Naive thymus-derived CD4-positive, alpha-beta T cell (primary cell): ENCODE data around the gene CDC42BPB. TPM values are rescaled to one million over a fixed set of nuclear protein-coding genes. Genes with fewer than 3 reads are reported as not detected.

Source experiments
- ATAC-seq: fragments of 150-1000 bp; cut with Tn5 transposase; 2 replicates; pipeline ENCODE4 v1.10.0; 2021; ENCODE audit warnings: mild to moderate bottlenecking, moderate library complexity
- CTCF ChIA-PET: fragments of 350-600 bp; sonication (Branson Sonifier 250); formaldehyde crosslinking; loops from one replicate; lab custom pipeline; 2021; ENCODE audit warnings: antibody characterized with exemption; lab: Charles Lee
- POLR2A ChIA-PET: fragments of 350-600 bp; sonication (Branson Sonifier 250); formaldehyde crosslinking; loops from one replicate; lab custom pipeline; 2021; ENCODE audit warnings: antibody characterized with exemption, inconsistent platforms; lab: Charles Lee
- DNase-seq, 9 donors: peaks; one replicate each; pipeline versions ENCODE4 v3.0.0 to v3.0.0-alpha.2; 2020 to 2022; ENCODE audit warnings: mixed read lengths in 1 of 9
- H3K27ac ChIP-seq: one replicate; pipeline ENCODE4 v1.7.0; 2013; ENCODE audit warnings: mild to moderate bottlenecking, low read depth, low read length, moderate library complexity
- H3K27me3 ChIP-seq, 2 donors: one replicate each; pipeline ENCODE4 v1.7.0; 2013; ENCODE audit warnings: low read length in 2 of 2, mild to moderate bottlenecking in 2 of 2, moderate library complexity in 2 of 2; ENCODE audit not compliant: control insufficient read depth in 2 of 2, insufficient read depth in 2 of 2
- H3K36me3 ChIP-seq, 3 experiments: 1 replicate in 2 of 3; 2 replicates in 1 of 3; pipeline ENCODE4 v1.7.0; 2013; ENCODE audit warnings: low read length in 3 of 3, mild to moderate bottlenecking in 3 of 3, moderate library complexity in 1 of 3; ENCODE audit not compliant: insufficient read depth in 3 of 3, control insufficient read depth in 2 of 3
- H3K4me1 ChIP-seq, 2 donors: one replicate each; pipeline ENCODE4 v1.7.0; 2013; ENCODE audit warnings: low read length in 2 of 2, mild to moderate bottlenecking in 2 of 2, moderate library complexity in 1 of 2; ENCODE audit not compliant: control insufficient read depth in 2 of 2, insufficient read depth in 2 of 2
- H3K4me3 ChIP-seq: 2 replicates; pipeline ENCODE4 v1.7.0; 2013; ENCODE audit warnings: mild to moderate bottlenecking, low read length
- H3K9me3 ChIP-seq, 3 experiments: 1 replicate in 2 of 3; 2 replicates in 1 of 3; pipeline ENCODE4 v1.7.0; 2013; ENCODE audit warnings: low read length in 3 of 3; ENCODE audit not compliant: control insufficient read depth in 2 of 3
- H3K27ac Mint-ChIP-seq, 9 donors: one replicate each; pipeline ENCODE4 v1.8.0; 2020 to 2022; ENCODE audit warnings: mixed read lengths in 9 of 9, mild to moderate bottlenecking in 8 of 9, moderate library complexity in 5 of 9, inconsistent platforms in 2 of 9
- H3K27me3 Mint-ChIP-seq, 5 donors: one replicate each; pipeline ENCODE4 v1.8.0; 2021 to 2022; ENCODE audit warnings: mixed read lengths in 5 of 5, mild to moderate bottlenecking in 1 of 5
- H3K36me3 Mint-ChIP-seq, 5 donors: one replicate each; pipeline ENCODE4 v1.8.0; 2020 to 2022; ENCODE audit warnings: mixed read lengths in 5 of 5, mild to moderate bottlenecking in 3 of 5, inconsistent platforms in 1 of 5
- H3K4me1 Mint-ChIP-seq, 7 donors: one replicate each; pipeline ENCODE4 v1.8.0; 2020 to 2022; ENCODE audit warnings: mixed read lengths in 7 of 7, mild to moderate bottlenecking in 3 of 7, inconsistent platforms in 1 of 7
- H3K4me3 Mint-ChIP-seq, 10 donors: one replicate each; pipeline ENCODE4 v1.8.0; 2020 to 2022; ENCODE audit warnings: mild to moderate bottlenecking in 10 of 10, mixed read lengths in 10 of 10, moderate library complexity in 6 of 10, inconsistent platforms in 2 of 10
- H3K9me3 Mint-ChIP-seq, 11 donors: one replicate each; pipeline ENCODE4 v1.8.0; 2020 to 2022; ENCODE audit warnings: mixed read lengths in 11 of 11, mild to moderate bottlenecking in 4 of 11, inconsistent platforms in 1 of 11, moderate library complexity in 1 of 11
- intact Hi-C, 2 donors: fragments of 100-400 bp; cut with micrococcal nuclease; formaldehyde crosslinking; loops; one replicate each; pipeline ENCODE4 v1.15.1; 2023
- polyA plus RNA-seq, 2 donors: library from polyadenylated mRNA; unstranded; fragments of 300-500 nt; fragmentation: Illumina TruSeq; gene quantifications; one replicate each; pipeline ENCODE4 v1.2.3, GENCODE V29; 2021
- total RNA-seq, 6 experiments: library from RNA in 5 of 6; stranded (reverse) in 5 of 6; gene quantifications; 1 replicate in 5 of 6; 2 replicates in 1 of 6; pipeline ENCODE4 v1.2.3 and lab custom pipeline; 2021 to 2026

Gene CDC42BPB
- total and polyA plus RNA-seq, 7 experiments from 2014 or later: 0.34 to 16.0 (median 4.8) TPM

- ATAC-seq: no peak
- no peak overlapping the region for H3K27ac ChIP-seq
Observed at GRCh38 chr14:102965971-102966655, 91.2 kb downstream of the CDC42BPB start.

DNA sequence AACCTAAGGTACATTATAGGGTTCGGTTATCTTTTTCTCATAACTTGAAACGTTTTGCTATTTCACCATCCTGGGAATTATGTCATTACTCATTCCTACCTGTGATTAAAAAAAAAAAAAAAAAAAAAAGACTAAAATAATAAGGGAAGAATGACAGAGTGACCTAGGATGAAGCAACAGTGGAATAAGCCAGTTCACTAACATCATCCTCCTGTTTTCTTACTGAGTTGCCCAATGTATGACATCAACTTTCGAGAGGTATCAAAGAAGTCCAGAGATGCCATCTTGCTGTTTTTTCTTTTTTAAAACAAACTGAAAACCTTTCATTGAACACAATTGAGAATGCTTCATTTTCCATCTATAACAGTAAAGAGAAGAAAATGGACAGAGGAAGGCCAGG is 92.1 kb downstream of the CDC42BPB start:
- Histone ChIP-seq H3K27ac (no peak overlapping the region), H3K9me3 (no peaks in the 10 kb centered on the region), H3K36me3 (no peaks in the 10 kb centered on the region), H3K4me3 (no peak overlapping the region), H3K27me3 (no peaks in the 10 kb centered on the region), H3K4me1 (no peaks in the 10 kb centered on the region)
- Mint-ChIP-seq H3K36me3 (peaks cover 0 to 23% (median 6%) of the 10 kb centered on the region in 5 donors), H3K4me1 (no peaks in the 10 kb centered on the region), H3K9me3 (no peaks in the 10 kb centered on the region), H3K27me3 (no peaks in the 10 kb centered on the region), H3K4me3 (no peak overlapping the region), H3K27ac (no peak overlapping the region)
- ATAC-seq (no peak), DNase-seq (no peak)
- POLR2A ChIA-PET: no interaction called here
- intact Hi-C loops: no loop called here
- CTCF ChIA-PET: no interaction called here

More at GRCh38 chr14:102965971-102966655, 91.2 kb downstream of the CDC42BPB start:
- POLR2A ChIA-PET: interaction anchor here (1.1 kb wide), 1 partner anchor 11 kb away, joined by 3 read pairs; no protein-coding TSS in a partner anchor
- peaks cover 0 to 23% (median 6%) of the 10 kb centered on the region in 5 donors for H3K36me3 Mint-ChIP-seq
- H3K9me3 Mint-ChIP-seq: no peaks in the 10 kb centered on the region
- H3K9me3 ChIP-seq: no peaks in the 10 kb centered on the region
- no peaks in the 10 kb centered on the region for H3K27me3 ChIP-seq
- CTCF ChIA-PET: no interaction called here
- no peaks in the 10 kb centered on the region for H3K27me3 Mint-ChIP-seq
- no peak for DNase-seq
- intact Hi-C loops: no loop called here
- H3K4me3 Mint-ChIP-seq: no peak overlapping the region
- no peaks in the 10 kb centered on the region for H3K36me3 ChIP-seq
- H3K4me1 ChIP-seq: no peaks in the 10 kb centered on the region
- H3K4me3 ChIP-seq: no peak overlapping the region
- H3K27ac Mint-ChIP-seq: no peak overlapping the region
- H3K4me1 Mint-ChIP-seq: no peaks in the 10 kb centered on the region

DNA sequence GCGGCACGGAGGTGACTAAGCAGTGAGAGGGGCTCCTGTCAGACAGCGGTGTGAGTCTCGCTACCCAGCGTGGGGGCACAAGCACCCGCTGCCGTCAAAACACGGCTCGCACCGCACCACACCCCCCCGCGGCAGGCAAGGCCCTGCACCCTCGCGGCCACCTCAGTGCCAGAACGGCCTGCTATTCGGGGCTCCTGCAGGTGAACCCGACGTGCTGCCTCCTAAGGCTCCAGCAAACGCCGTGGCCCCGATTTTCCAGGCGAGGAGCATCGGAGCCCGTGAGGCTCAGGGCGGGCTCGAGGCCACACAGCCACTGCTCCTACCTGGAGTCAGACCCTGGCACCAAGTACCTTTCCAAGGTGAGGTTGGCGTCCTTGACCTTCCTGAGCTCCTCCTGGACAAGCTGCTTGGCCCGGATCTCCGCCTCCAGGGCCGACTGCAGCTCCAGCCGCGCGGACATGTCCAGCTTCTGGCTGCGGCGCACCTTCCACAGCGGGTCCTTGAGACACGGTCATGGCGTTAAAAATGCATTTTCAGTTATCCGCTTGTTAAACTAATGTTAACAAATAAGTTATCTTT is 93.1 kb downstream of the CDC42BPB start:
- no peak overlapping the region for H3K4me3 Mint-ChIP-seq
- ChIA-PET CTCF (no interaction called here), POLR2A (no interaction called here)
- Histone ChIP-seq H3K36me3 (no peaks in the 10 kb centered on the region), H3K27me3 (no peaks in the 10 kb centered on the region), H3K4me1 (no peaks in the 10 kb centered on the region), H3K4me3 (no peak overlapping the region), H3K27ac (no peak overlapping the region), H3K9me3 (no peaks in the 10 kb centered on the region)
- H3K27ac Mint-ChIP-seq: no peak overlapping the region
- DNase-seq (no peak), ATAC-seq (no peak)
- peaks cover 0 to 26% (median 10%) of the 10 kb centered on the region in 5 donors for H3K36me3 Mint-ChIP-seq
- no peaks in the 10 kb centered on the region for H3K9me3 Mint-ChIP-seq
- intact Hi-C loops: no loop called here
- no peaks in the 10 kb centered on the region for H3K27me3 Mint-ChIP-seq
- no peaks in the 10 kb centered on the region for H3K4me1 Mint-ChIP-seq

- Histone ChIP-seq H3K27me3 (no peaks in the 10 kb centered on the region), H3K27ac (no peak overlapping the region), H3K36me3 (no peaks in the 10 kb centered on the region), H3K4me1 (no peaks in the 10 kb centered on the region), H3K9me3 (no peaks in the 10 kb centered on the region), H3K4me3 (no peak overlapping the region)
- Mint-ChIP-seq H3K4me1 (no peaks in the 10 kb centered on the region), H3K4me3 (no peak overlapping the region), H3K27me3 (no peaks in the 10 kb centered on the region), H3K9me3 (no peaks in the 10 kb centered on the region), H3K36me3 (peaks cover 0 to 31% (median 3%) of the 10 kb centered on the region in 5 donors), H3K27ac (no peak overlapping the region)
- ChIA-PET POLR2A (no interaction called here), CTCF (no interaction called here)
- ATAC-seq (no peak), DNase-seq (no peak)
- intact Hi-C loops: no loop called here
Observed at GRCh38 chr14:102962111-102962627, 95.2 kb downstream of the CDC42BPB start.

- DNase-seq: no peak
- H3K4me1 Mint-ChIP-seq: no peaks in the 10 kb centered on the region
- peaks cover 0 to 23% (median 0%) of the 10 kb centered on the region in 5 donors for H3K36me3 Mint-ChIP-seq
- no peak overlapping the region for H3K27ac Mint-ChIP-seq
- intact Hi-C loops: no loop called here
- Histone ChIP-seq H3K27me3 (no peaks in the 10 kb centered on the region), H3K4me1 (no peaks in the 10 kb centered on the region), H3K9me3 (no peaks in the 10 kb centered on the region), H3K36me3 (no peaks in the 10 kb centered on the region), H3K27ac (no peak overlapping the region), H3K4me3 (no peak overlapping the region)
- ATAC-seq: no peak
- ChIA-PET CTCF (no interaction called here), POLR2A (no interaction called here)
- no peaks in the 10 kb centered on the region for H3K9me3 Mint-ChIP-seq
- no peaks in the 10 kb centered on the region for H3K27me3 Mint-ChIP-seq
- H3K4me3 Mint-ChIP-seq: no peak overlapping the region
Observed at GRCh38 chr14:102958461-102958860, 98.9 kb downstream of the CDC42BPB start.

DNA sequence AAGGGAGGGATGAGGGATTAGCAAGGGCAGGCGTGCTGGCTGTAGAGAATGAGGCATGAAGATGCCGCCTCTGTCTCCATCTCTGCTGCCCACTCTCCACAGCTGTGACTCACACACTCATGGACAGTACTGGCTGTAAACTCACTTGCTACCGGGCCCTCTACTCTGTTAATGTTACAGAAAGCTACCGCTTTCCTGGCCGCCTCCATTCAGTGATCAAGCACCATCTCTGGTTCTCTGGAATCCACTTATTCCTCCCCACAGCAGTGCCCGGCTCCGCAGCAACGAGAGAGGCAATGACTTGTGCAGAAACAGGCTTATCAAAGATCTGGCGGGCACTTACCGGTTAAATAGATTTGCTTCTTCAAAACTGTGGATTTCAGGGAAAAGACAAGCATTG is 100.1 kb downstream of the CDC42BPB start:
- Mint-ChIP-seq H3K36me3 (peaks cover 0 to 22% (median 0%) of the 10 kb centered on the region in 5 donors), H3K27me3 (no peaks in the 10 kb centered on the region), H3K4me1 (peaks cover 0 to 2% (median 0%) of the 10 kb centered on the region in 7 donors), H3K4me3 (no peak overlapping the region), H3K9me3 (no peaks in the 10 kb centered on the region), H3K27ac (no peak overlapping the region)
- intact Hi-C loops: no loop called here
- no peak for DNase-seq
- no peaks in the 10 kb centered on the region for H3K36me3 ChIP-seq
- H3K27ac ChIP-seq: no peak overlapping the region
- no peak for ATAC-seq
- ChIA-PET CTCF (no interaction called here), POLR2A (no interaction called here)
- no peaks in the 10 kb centered on the region for H3K4me1 ChIP-seq
- H3K27me3 ChIP-seq: no peaks in the 10 kb centered on the region
- no peaks in the 10 kb centered on the region for H3K9me3 ChIP-seq
- no peak overlapping the region for H3K4me3 ChIP-seq
